Measurements from ENCODE around the gene SMC1B. TPM values are rescaled to one million over a fixed set of nuclear protein-coding genes. Genes with fewer than 3 reads are reported as not detected.

SMC1B gene
- total and polyA plus RNA-seq, 8 donors, result 0.10 to 0.35 (median 0.16) TPM

DNA sequence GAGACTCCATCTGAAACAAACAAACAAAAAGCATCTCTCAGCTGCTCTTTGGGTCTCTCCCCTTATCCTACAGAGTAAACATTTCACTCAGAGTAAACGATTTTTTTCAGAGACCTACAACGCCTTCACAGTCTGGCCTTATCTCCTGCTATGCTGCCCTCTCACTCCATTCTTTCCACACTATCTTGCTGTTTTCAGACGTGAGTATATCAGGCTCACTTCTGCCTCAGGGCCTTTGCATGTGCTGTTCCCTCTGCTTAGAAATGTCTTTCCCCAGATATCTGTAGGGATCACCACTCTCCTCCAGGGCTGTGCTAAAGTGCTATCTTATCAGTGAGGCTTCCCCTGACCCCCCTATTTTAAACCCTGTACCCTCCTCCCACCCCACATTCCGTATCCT, 6.6 kb upstream of the SMC1B start:
- no peak for ATAC-seq
- TF ChIP-seq, protein P1, sequence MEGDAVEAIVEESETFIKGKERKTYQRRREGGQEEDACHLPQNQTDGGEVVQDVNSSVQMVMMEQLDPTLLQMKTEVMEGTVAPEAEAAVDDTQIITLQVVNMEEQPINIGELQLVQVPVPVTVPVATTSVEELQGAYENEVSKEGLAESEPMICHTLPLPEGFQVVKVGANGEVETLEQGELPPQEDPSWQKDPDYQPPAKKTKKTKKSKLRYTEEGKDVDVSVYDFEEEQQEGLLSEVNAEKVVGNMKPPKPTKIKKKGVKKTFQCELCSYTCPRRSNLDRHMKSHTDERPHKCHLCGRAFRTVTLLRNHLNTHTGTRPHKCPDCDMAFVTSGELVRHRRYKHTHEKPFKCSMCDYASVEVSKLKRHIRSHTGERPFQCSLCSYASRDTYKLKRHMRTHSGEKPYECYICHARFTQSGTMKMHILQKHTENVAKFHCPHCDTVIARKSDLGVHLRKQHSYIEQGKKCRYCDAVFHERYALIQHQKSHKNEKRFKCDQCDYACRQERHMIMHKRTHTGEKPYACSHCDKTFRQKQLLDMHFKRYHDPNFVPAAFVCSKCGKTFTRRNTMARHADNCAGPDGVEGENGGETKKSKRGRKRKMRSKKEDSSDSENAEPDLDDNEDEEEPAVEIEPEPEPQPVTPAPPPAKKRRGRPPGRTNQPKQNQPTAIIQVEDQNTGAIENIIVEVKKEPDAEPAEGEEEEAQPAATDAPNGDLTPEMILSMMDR (IDR thresholded peaks at IDR 0.05), result no peak
- H3K9me3 ChIP-seq, result no peaks in the 10 kb centered on the region
- peaks cover 0 to 6% of the 10 kb centered on the region in 2 donors for H3K4me1 ChIP-seq
- intact Hi-C loops (cut with DNase I), result no loop called here
- no peak overlapping the region for H3K4me3 ChIP-seq
- no peaks in the 10 kb centered on the region for H3K27me3 ChIP-seq
- H3K36me3 ChIP-seq, result no peaks in the 10 kb centered on the region
- no peak for DNase-seq
- H3K27ac ChIP-seq, result no peak overlapping the region

DNA sequence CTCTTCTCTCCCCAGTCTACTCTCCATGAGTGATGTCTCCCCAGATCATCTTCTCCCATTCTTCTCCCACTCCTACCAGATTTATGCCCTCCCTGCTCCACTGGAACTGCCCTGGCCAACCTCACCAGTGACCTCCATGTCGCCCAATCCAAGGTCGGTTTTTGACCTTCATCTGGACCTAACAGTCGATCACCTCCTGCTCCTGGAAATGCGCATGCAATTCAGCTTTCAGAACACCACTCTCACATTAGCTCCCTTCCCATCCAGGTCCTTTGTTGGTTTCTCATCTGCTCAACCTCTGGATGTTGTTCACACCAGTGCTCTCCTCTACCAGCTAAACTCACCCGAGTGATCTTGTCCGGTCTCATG, 5.4 kb upstream of the SMC1B start:
- Histone ChIP-seq H3K9me3 (no peaks in the 10 kb centered on the region), H3K4me1 (peaks cover 0 to 3% of the 10 kb centered on the region in 2 donors)

DNA sequence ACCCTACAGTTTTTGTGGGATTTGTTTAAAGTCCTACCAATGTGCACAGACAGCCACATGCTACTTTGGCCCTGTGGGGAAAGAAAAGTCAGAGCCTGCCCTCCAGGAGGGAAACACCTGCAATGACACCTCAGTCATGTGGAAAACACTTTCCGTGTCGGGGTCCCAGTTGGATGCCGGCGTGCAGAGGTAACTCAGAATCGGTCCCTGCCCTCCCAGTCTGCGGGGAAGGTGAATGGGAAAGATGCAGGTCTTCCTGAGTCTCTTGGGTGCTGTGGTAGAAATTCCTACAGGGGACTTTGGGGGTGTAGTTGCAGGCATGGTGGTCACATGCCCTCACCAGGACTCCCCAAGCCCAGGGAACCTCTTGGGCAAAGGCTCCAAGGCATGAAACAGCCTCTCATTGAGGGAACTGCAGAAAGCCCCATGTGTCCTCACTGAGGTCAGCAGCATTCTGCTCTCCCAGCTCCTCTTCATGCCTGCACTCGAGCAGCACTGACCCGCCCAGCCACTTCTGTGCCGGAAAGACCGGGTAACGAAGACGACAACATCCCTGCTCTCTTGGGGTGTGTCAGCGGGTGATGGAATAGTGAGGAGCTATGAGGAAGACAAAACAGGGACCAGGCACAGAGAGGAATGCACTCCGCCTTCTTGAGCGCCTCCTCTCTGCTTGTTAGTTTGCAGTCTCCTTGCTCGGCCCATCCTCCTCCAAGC, 4.8 kb upstream of the SMC1B start:
- H3K27ac ChIP-seq, result no peak overlapping the region
- intact Hi-C loops (cut with DNase I), result no loop called here
- TF ChIP-seq, protein P1 (IDR thresholded peaks at IDR 0.05), result no peak
- H3K27me3 ChIP-seq, result peaks cover 0 to 6% of the 10 kb centered on the region in 2 donors
- H3K9me3 ChIP-seq, result no peaks in the 10 kb centered on the region
- H3K36me3 ChIP-seq, result no peaks in the 10 kb centered on the region
- DNase-seq (peak in 1 of 4 donors; percentile 42), ATAC-seq (no peak)
- H3K4me1 ChIP-seq, result peaks cover 3 to 5% of the 10 kb centered on the region in 2 donors
- no peak overlapping the region for H3K4me3 ChIP-seq

More for the DNA sequence above, 5.4 kb upstream of the SMC1B start:
- H3K4me3 ChIP-seq, result no peak overlapping the region
- no peak overlapping the region for H3K27ac ChIP-seq
- no peak for ATAC-seq
- TF ChIP-seq, protein P1 (IDR thresholded peaks at IDR 0.05), result no peak
- DNase-seq, result no peak
- intact Hi-C loops (cut with DNase I), result no loop called here
- H3K36me3 ChIP-seq, result no peaks in the 10 kb centered on the region
- peaks cover 0 to 1% of the 10 kb centered on the region in 2 donors for H3K27me3 ChIP-seq

- peaks cover 0 to 13% of the 10 kb centered on the region in 2 donors for H3K27me3 ChIP-seq
- intact Hi-C loops (cut with DNase I), result no loop called here
- H3K36me3 ChIP-seq, result no peaks in the 10 kb centered on the region
- H3K27ac ChIP-seq, result no peak overlapping the region
- TF ChIP-seq, protein P1 (IDR thresholded peaks at IDR 0.05), result no peak
- ATAC-seq, result no peak
- DNase-seq, result peak in 1 of 4 donors; percentile 83
- H3K9me3 ChIP-seq, result no peaks in the 10 kb centered on the region
- H3K4me1 ChIP-seq, result peaks cover 8% of the 10 kb centered on the region in 2 donors
- H3K4me3 ChIP-seq, result peak overlapping the region; percentile 30 to 49
Measured at GRCh38 chr22:45413013-45413367, 409 bp downstream of the SMC1B start.

- peaks cover 0 to 1% of the 10 kb centered on the region in 2 donors for H3K4me1 ChIP-seq
- TF ChIP-seq, protein P1 (IDR thresholded peaks at IDR 0.05), result no peak
- ATAC-seq, result no peak
- peaks cover 0 to 2% of the 10 kb centered on the region in 2 donors for H3K27me3 ChIP-seq
- H3K36me3 ChIP-seq, result no peaks in the 10 kb centered on the region
- H3K9me3 ChIP-seq, result no peaks in the 10 kb centered on the region
- H3K4me3 ChIP-seq, result no peak overlapping the region
- no peak for DNase-seq
- intact Hi-C loops (cut with DNase I), result no loop called here
- no peak overlapping the region for H3K27ac ChIP-seq
Measured at GRCh38 chr22:45407793-45408192, 5.6 kb downstream of the SMC1B start.
